ENCODE measurements around the gene UCK2.

GRCh38 chr1:165888552-165888920 lies 61.1 kb downstream of the UCK2 start:
- TF ChIP-seq CTCF (IDR thresholded peaks at IDR 0.05) (no peak), POLR2A (IDR thresholded peaks at IDR 0.05) (no peak)

Measured in heart left ventricle (tissue), 13 donors.